B cell (primary cell): ENCODE measurements around the gene CBX4. TPM values are rescaled to one million over a fixed set of nuclear protein-coding genes. Genes with fewer than 3 reads are reported as not detected.

ENCODE experiments used
- ATAC-seq: fragments of 200-7000 bp; cut with Tn5 transposase; one replicate; pipeline ENCODE4 v1.10.0; 2021; ENCODE audit warnings: low read depth, mild to moderate bottlenecking, moderate number of reproducible peaks, moderate library complexity
- CTCF ChIA-PET: fragments of 350-600 bp; sonication (Branson Sonifier 250); formaldehyde crosslinking; loops from one replicate; lab custom pipeline; 2021; ENCODE audit warnings: antibody characterized with exemption, inconsistent platforms; lab: Charles Lee
- POLR2A ChIA-PET: fragments of 350-600 bp; sonication (Branson Sonifier 250); formaldehyde crosslinking; loops from one replicate; lab custom pipeline; 2021; ENCODE audit warnings: antibody characterized with exemption; lab: Charles Lee
- DNase-seq: peaks from one replicate; pipeline ENCODE4 v3.0.0; 2013
- H2AFZ ChIP-seq: 2 replicates; pipeline ENCODE4 v1.6.1; 2012; ENCODE audit warnings: mild to moderate bottlenecking, low read depth, low read length; ENCODE audit not compliant: insufficient read depth, poor library complexity, severe bottlenecking
- H3K27ac ChIP-seq, 2 donors: 1 replicate in 1 of 2; 2 replicates in 1 of 2; pipeline ENCODE4 v1.5.1; 2012 to 2013; ENCODE audit warnings: low read length in 2 of 2, mild to moderate bottlenecking in 2 of 2, moderate library complexity in 1 of 2
- H3K27me3 ChIP-seq, 4 experiments: fragments of 200-600 bp in 1 of 4; sonication (generic) in 1 of 4; replicated peaks in 1 of 4; 1 replicate in 2 of 4; 2 replicates in 2 of 4; pipeline versions ENCODE4 v1.6.1 to v1.7.0; 2013 to 2016; ENCODE audit warnings: low read length in 3 of 4, mild to moderate bottlenecking in 2 of 4, mixed read lengths in 1 of 4, moderate library complexity in 1 of 4; ENCODE audit not compliant: insufficient read depth in 4 of 4, control insufficient read depth in 3 of 4; ENCODE audit errors: control extremely low read depth in 1 of 4
- H3K36me3 ChIP-seq, 2 experiments: replicated peaks in 1 of 2; 1 replicate in 1 of 2; 2 replicates in 1 of 2; pipeline versions ENCODE4 v1.6.1 to v1.7.1; 2013; ENCODE audit warnings: low read length in 1 of 2; ENCODE audit not compliant: insufficient read depth in 2 of 2, control insufficient read depth in 1 of 2; ENCODE audit errors: control extremely low read depth in 1 of 2, extremely low read depth in 1 of 2
- H3K4me1 ChIP-seq, 2 donors: fragments of 200-600 bp in 1 of 2; sonication (generic) in 1 of 2; 1 replicate in 1 of 2; 2 replicates in 1 of 2; pipeline versions ENCODE4 v1.5.1 to v1.6.1; 2013 to 2017; ENCODE audit warnings: low read length in 2 of 2; ENCODE audit not compliant: control insufficient read depth in 2 of 2, insufficient read depth in 2 of 2
- H3K4me2 ChIP-seq: replicated peaks from 2 replicates; pipeline ENCODE3; 2012; ENCODE audit warnings: mild to moderate bottlenecking, low read depth, low read length; ENCODE audit not compliant: poor library complexity, severe bottlenecking
- H3K4me3 ChIP-seq, 5 experiments: fragments of 200-600 bp in 1 of 5; sonication (generic) in 1 of 5; 1 replicate in 3 of 5; 2 replicates in 2 of 5; pipeline versions ENCODE4 v1.5.1 to v1.7.0; 2011 to 2016; ENCODE audit warnings: low read length in 4 of 5, mild to moderate bottlenecking in 4 of 5, low read depth in 2 of 5, control low read depth in 1 of 5, moderate library complexity in 1 of 5; ENCODE audit not compliant: insufficient read depth in 1 of 5; ENCODE audit errors: control extremely low read depth in 1 of 5, extremely low read depth in 1 of 5
- H3K79me2 ChIP-seq: fragments of 200-600 bp; sonication (generic); one replicate; pipeline ENCODE4 v1.6.0; 2016; ENCODE audit warnings: low read length; ENCODE audit not compliant: control insufficient read depth, insufficient read depth
- H3K9ac ChIP-seq: fragments of 200-600 bp; sonication (generic); 2 replicates; pipeline ENCODE4 v1.6.1; 2017; ENCODE audit warnings: mild to moderate bottlenecking, low read length, moderate library complexity
- H3K9me3 ChIP-seq, 3 donors: one replicate each; pipeline versions ENCODE4 v1.6.1 to v1.7.1; 2013; ENCODE audit warnings: low read length in 2 of 3; ENCODE audit not compliant: control insufficient read depth in 2 of 3, insufficient read depth in 1 of 3; ENCODE audit errors: control extremely low read depth in 1 of 3
- H4K20me1 ChIP-seq: 2 replicates; pipeline ENCODE4 v1.6.0; 2012; ENCODE audit warnings: mild to moderate bottlenecking, low read length; ENCODE audit not compliant: insufficient read depth, control insufficient read depth, poor library complexity, severe bottlenecking
- H3K27ac Mint-ChIP-seq: one replicate; pipeline ENCODE4 v1.8.0; 2021; ENCODE audit warnings: mixed read lengths
- H3K27me3 Mint-ChIP-seq: one replicate; pipeline ENCODE4 v1.8.0; 2021; ENCODE audit warnings: mixed read lengths
- H3K4me1 Mint-ChIP-seq: one replicate; pipeline ENCODE4 v1.8.0; 2021; ENCODE audit warnings: mixed read lengths
- H3K4me3 Mint-ChIP-seq: one replicate; pipeline ENCODE4 v1.8.0; 2021; ENCODE audit warnings: mixed read lengths
- H3K9me3 Mint-ChIP-seq: one replicate; pipeline ENCODE4 v1.8.0; 2022; ENCODE audit warnings: mixed read lengths; ENCODE audit not compliant: insufficient read depth
- EZH2 ChIP-seq: IDR thresholded peaks from 2 replicates; pipeline ENCODE4 v1.6.1; 2012; ENCODE audit warnings: borderline replicate concordance, low read depth, mild to moderate bottlenecking, moderate library complexity, low read length; ENCODE audit not compliant: insufficient read depth, poor library complexity, severe bottlenecking
- WGBS: methylation state at CpG from one replicate; pipeline ENCODE4 v1.1.5; 2013; ENCODE audit warnings: missing lambda C conversion rate; ENCODE audit not compliant: insufficient coverage; 5-methylcytosine and 5-hydroxymethylcytosine counted together
- intact Hi-C: fragments of 100-400 bp; cut with micrococcal nuclease; formaldehyde crosslinking; loops from one replicate; pipeline ENCODE4 v1.10.0; 2022
- polyA plus RNA-seq: library from polyadenylated mRNA; depleted of rRNA; stranded (reverse); fragments of >200 nt; gene quantifications from 2 replicates; pipeline ENCODE4 v1.2.3, GENCODE V29; 2012
- total RNA-seq, 2 donors: library from RNA; stranded (reverse); fragments of 120-200 nt in 1 of 2; gene quantifications; 1 replicate in 1 of 2; 2 replicates in 1 of 2; pipeline versions ENCODE4 v1.2.3 to v1.2.4, GENCODE V29; 2013 to 2022
- TF ChIP-seq, protein P1 (sequence below): fragments of 200-600 bp; IDR thresholded peaks from one replicate; pipeline ENCODE4 v1.8.0; 2022; ENCODE audit warnings: antibody characterized with exemption, mild to moderate bottlenecking

CBX4 gene
- total and polyA plus RNA-seq, 2 donors (not counting 1 experiment from before 2014, with no cell fraction given): 81.9 to 115 TPM

DNA sequence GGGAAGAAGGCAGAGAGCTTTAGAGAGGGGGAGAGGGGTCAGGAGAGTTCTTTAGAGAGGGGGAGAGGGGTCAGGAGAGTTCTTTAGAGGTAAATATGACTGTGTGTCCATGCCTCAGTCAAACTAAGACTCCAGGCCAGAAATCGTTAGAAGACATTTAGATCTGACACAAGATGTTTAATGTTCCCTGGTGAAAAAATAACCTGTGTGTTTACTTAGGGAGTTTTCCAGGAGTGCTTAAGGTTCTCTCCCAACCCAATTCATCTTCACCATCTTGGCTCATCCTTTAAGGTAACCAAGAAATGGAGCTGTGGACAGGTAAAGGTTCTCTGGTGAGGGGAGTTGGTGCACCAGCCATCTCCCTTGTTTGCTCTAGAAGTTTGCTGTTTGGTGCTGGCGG is 9.8 kb downstream of the CBX4 start:
- no peak overlapping the region for H2AFZ ChIP-seq
- no peak overlapping the region for H3K27ac Mint-ChIP-seq
- POLR2A ChIA-PET: no interaction called here

DNA sequence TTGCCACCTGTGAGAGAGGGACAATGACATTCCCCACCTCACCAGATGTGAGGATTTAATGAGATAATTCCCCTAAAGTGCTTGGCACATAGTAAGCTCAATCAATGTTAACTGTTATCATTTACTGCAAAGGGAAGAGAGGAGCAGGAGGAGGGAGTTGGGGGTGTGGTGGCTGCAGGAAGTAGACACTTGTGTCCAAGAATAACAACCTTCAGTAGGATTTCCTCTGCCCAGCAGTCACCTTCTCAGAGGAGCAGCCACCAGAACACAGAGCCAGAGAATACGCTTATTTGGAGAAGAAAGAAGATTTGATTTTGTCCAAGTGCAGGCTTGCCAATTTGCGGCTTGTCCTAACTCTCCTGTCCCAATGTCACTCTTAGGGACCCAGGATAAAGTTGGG is 10.2 kb downstream of the CBX4 start:
- no CpG with 5 or more reads among the region's 2 CpGs for WGBS
- H3K9me3 ChIP-seq: peaks cover 0 to 3% (median 0%) of the 10 kb centered on the region in 3 donors
- Mint-ChIP-seq H3K4me1 (peaks cover 23% of the 10 kb centered on the region), H3K27me3 (peaks cover 18% of the 10 kb centered on the region), H3K9me3 (no peaks in the 10 kb centered on the region), H3K4me3 (no peak overlapping the region), H3K27ac (no peak overlapping the region)
- H3K9ac ChIP-seq: no peak overlapping the region
- no peak for TF ChIP-seq EZH2
- TF ChIP-seq, protein P1, sequence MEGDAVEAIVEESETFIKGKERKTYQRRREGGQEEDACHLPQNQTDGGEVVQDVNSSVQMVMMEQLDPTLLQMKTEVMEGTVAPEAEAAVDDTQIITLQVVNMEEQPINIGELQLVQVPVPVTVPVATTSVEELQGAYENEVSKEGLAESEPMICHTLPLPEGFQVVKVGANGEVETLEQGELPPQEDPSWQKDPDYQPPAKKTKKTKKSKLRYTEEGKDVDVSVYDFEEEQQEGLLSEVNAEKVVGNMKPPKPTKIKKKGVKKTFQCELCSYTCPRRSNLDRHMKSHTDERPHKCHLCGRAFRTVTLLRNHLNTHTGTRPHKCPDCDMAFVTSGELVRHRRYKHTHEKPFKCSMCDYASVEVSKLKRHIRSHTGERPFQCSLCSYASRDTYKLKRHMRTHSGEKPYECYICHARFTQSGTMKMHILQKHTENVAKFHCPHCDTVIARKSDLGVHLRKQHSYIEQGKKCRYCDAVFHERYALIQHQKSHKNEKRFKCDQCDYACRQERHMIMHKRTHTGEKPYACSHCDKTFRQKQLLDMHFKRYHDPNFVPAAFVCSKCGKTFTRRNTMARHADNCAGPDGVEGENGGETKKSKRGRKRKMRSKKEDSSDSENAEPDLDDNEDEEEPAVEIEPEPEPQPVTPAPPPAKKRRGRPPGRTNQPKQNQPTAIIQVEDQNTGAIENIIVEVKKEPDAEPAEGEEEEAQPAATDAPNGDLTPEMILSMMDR: no peak
- intact Hi-C loops: no loop called here
- H3K36me3 ChIP-seq: peaks cover 0 to 11% of the 10 kb centered on the region in 2 experiments
- no peak overlapping the region for H3K4me2 ChIP-seq
- peaks cover 3% of the 10 kb centered on the region for H3K79me2 ChIP-seq
- DNase-seq (no peak), ATAC-seq (no peak)
- no peak overlapping the region for H2AFZ ChIP-seq
- H3K27me3 ChIP-seq: peaks cover 0 to 11% (median 0%) of the 10 kb centered on the region in 4 experiments
- ChIA-PET POLR2A (no interaction called here), CTCF (interaction anchor here (0.7 kb wide), 2 partner anchors 8 to 10 kb away, joined by 3 read pairs; no protein-coding TSS in a partner anchor)
- H3K27ac ChIP-seq: no peak overlapping the region
- H3K4me1 ChIP-seq: peaks cover 9 to 30% of the 10 kb centered on the region in 2 donors
- peaks cover 37% of the 10 kb centered on the region for H4K20me1 ChIP-seq
- no peak overlapping the region for H3K4me3 ChIP-seq

More for the DNA sequence above, 9.8 kb downstream of the CBX4 start:
- peaks cover 6% of the 10 kb centered on the region for H3K79me2 ChIP-seq
- H3K4me1 ChIP-seq: peaks cover 9 to 30% of the 10 kb centered on the region in 2 donors
- peaks cover 41% of the 10 kb centered on the region for H4K20me1 ChIP-seq
- TF ChIP-seq, protein P1: no peak
- TF ChIP-seq EZH2: no peak
- no peak overlapping the region for H3K4me3 ChIP-seq
- no peak overlapping the region for H3K27ac ChIP-seq
- intact Hi-C loops: no loop called here
- ATAC-seq: no peak
- peaks cover 0 to 13% of the 10 kb centered on the region in 2 experiments for H3K36me3 ChIP-seq
- Mint-ChIP-seq H3K4me3 (no peak overlapping the region), H3K27me3 (peaks cover 16% of the 10 kb centered on the region), H3K9me3 (no peaks in the 10 kb centered on the region), H3K4me1 (peaks cover 23% of the 10 kb centered on the region)
- no peak for DNase-seq
- no peak overlapping the region for H3K4me2 ChIP-seq
- H3K27me3 ChIP-seq: peaks cover 0 to 11% (median 0%) of the 10 kb centered on the region in 4 experiments
- CTCF ChIA-PET: no interaction called here
- H3K9ac ChIP-seq: no peak overlapping the region
- peaks cover 0 to 3% (median 0%) of the 10 kb centered on the region in 3 donors for H3K9me3 ChIP-seq
- WGBS: no CpG with 5 or more reads among the region's 2 CpGs
